ENCODE measurements around the gene RUNX2.

The RUNX2 gene

DNA sequence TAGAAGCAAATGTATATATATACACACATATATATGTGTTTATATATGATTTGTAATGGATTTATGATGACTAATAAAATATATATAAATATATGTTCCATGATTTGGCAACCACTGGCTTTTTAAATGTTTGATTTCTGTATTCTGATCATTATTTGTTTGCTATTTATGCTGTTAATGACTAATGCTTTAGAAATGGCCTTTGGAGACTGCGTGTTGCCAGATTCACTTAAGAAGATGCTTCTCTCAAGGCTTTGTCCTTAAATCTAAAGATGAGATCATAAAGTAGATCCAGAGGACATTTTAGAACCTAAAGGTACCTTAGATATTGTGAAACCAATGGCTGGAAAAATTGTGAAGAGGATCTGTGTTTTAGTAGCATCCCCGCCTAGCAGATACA is 165.6 kb downstream of the RUNX2 start:
- TF ChIP-seq, protein P1, sequence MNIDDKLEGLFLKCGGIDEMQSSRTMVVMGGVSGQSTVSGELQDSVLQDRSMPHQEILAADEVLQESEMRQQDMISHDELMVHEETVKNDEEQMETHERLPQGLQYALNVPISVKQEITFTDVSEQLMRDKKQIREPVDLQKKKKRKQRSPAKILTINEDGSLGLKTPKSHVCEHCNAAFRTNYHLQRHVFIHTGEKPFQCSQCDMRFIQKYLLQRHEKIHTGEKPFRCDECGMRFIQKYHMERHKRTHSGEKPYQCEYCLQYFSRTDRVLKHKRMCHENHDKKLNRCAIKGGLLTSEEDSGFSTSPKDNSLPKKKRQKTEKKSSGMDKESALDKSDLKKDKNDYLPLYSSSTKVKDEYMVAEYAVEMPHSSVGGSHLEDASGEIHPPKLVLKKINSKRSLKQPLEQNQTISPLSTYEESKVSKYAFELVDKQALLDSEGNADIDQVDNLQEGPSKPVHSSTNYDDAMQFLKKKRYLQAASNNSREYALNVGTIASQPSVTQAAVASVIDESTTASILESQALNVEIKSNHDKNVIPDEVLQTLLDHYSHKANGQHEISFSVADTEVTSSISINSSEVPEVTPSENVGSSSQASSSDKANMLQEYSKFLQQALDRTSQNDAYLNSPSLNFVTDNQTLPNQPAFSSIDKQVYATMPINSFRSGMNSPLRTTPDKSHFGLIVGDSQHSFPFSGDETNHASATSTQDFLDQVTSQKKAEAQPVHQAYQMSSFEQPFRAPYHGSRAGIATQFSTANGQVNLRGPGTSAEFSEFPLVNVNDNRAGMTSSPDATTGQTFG (tag by site-specific recombination; IDR thresholded peaks at IDR 0.05; ENCODE audit: borderline replicate concordance), result no peak
- TF ChIP-seq ZIC2 (tag by site-specific recombination; IDR thresholded peaks at IDR 0.05), result no peak
- no peak for TF ChIP-seq PRDM1 (tag by site-specific recombination; IDR thresholded peaks at IDR 0.05)
- TF ChIP-seq, protein P2, sequence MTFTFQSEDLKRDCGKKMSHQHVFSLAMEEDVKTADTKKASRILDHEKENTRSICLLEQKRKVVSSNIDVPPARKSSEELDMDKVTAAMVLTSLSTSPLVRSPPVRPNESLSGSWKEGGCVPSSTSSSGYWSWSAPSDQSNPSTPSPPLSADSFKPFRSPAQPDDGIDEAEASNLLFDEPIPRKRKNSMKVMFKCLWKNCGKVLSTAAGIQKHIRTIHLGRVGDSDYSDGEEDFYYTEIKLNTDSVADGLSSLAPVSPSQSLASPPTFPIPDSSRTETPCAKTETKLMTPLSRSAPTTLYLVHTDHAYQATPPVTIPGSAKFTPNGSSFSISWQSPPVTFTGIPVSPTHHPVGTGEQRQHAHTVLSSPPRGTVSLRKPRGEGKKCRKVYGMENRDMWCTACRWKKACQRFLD (tag by site-specific recombination; IDR thresholded peaks at IDR 0.05), result no peak
- no peak for TF ChIP-seq ZBTB8A (tag by site-specific recombination; IDR thresholded peaks at IDR 0.05)
- TF ChIP-seq, protein P3, sequence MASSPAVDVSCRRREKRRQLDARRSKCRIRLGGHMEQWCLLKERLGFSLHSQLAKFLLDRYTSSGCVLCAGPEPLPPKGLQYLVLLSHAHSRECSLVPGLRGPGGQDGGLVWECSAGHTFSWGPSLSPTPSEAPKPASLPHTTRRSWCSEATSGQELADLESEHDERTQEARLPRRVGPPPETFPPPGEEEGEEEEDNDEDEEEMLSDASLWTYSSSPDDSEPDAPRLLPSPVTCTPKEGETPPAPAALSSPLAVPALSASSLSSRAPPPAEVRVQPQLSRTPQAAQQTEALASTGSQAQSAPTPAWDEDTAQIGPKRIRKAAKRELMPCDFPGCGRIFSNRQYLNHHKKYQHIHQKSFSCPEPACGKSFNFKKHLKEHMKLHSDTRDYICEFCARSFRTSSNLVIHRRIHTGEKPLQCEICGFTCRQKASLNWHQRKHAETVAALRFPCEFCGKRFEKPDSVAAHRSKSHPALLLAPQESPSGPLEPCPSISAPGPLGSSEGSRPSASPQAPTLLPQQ (tag by site-specific recombination; IDR thresholded peaks at IDR 0.05), result no peak
- TF ChIP-seq ZNF239 (tag by site-specific recombination; IDR thresholded peaks at IDR 0.05), result no peak
- TF ChIP-seq ZNF585B (tag by site-specific recombination; IDR thresholded peaks at IDR 0.05), result no peak
- Histone ChIP-seq H3K4me1 (ENCODE audit: control insufficient read depth, insufficient read depth, low read length) (0 out of 2 replicates have a peak, but pooled peaks cover 3% of the 10 kb centered on the region), H3K4me3 (ENCODE audit: low read depth, low read length) (no peak overlapping the region), H3K27ac (ENCODE audit: extremely low read depth, low read depth, low read length) (no peak overlapping the region), H3K9me3 (ENCODE audit: control insufficient read depth, insufficient read depth, low read depth, low read length) (no peaks in the 10 kb centered on the region), H3K36me3 (ENCODE audit: control insufficient read depth in 2 of 2, insufficient read depth in 1 of 2, low read length in 2 of 2) (no peaks in the 10 kb centered on the region)
- ChIA-PET POLR2A (no interaction called here), CTCF (interaction anchor here (0.9 kb wide), 1 partner anchor 11 kb away, joined by 4 read pairs; no protein-coding TSS in a partner anchor)

DNA sequence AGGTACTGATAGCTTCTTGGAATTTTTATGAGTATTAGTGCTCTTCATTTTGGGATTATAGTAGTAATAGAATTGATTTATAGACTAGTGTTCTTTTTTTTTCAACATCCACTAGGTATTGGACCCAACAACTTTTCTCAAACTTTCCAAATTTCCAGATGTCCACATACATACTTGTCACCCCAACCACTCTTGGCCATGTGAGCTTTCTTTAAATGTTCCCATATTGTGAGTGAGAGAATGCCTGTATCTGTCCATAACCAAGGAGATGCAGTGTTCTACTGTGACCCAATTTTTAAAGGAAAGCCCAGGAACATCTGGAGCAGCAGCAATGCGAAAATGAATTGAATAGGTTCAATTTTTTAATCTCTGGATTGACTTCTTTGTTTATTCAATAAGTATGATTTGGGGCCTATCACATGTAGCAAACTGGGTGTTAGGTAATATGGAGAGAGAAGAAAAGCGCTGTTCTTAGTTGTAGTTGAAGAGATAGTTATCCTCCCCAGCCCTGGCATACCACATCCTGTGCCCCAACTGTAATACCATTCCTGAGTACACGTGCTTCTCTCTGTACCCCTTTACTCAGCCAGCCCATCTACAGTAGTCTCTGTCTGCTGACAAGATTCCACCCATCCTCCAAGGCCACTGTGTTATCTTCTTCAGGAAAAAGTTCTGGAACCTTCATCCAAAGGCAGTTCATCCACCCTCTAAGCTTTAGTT is 166.4 kb downstream of the RUNX2 start:
- Histone ChIP-seq H3K36me3 (ENCODE audit: control insufficient read depth in 2 of 2, insufficient read depth in 1 of 2, low read length in 2 of 2) (no peaks in the 10 kb centered on the region), H3K4me3 (ENCODE audit: low read depth, low read length) (no peak overlapping the region), H3K9me3 (ENCODE audit: control insufficient read depth, insufficient read depth, low read depth, low read length) (no peaks in the 10 kb centered on the region), H3K4me1 (ENCODE audit: control insufficient read depth, insufficient read depth, low read length) (0 out of 2 replicates have a peak, but pooled peaks cover 3% of the 10 kb centered on the region), H3K27ac (ENCODE audit: extremely low read depth, low read depth, low read length) (no peak overlapping the region)
- CTCF ChIA-PET, result interaction anchor here (0.9 to 1.4 kb wide), 2 partner anchors 12 to 219 kb away, joined by 4 read pairs; no protein-coding TSS in a partner anchor
- POLR2A ChIA-PET, result no interaction called here
- TF ChIP-seq, protein P4, sequence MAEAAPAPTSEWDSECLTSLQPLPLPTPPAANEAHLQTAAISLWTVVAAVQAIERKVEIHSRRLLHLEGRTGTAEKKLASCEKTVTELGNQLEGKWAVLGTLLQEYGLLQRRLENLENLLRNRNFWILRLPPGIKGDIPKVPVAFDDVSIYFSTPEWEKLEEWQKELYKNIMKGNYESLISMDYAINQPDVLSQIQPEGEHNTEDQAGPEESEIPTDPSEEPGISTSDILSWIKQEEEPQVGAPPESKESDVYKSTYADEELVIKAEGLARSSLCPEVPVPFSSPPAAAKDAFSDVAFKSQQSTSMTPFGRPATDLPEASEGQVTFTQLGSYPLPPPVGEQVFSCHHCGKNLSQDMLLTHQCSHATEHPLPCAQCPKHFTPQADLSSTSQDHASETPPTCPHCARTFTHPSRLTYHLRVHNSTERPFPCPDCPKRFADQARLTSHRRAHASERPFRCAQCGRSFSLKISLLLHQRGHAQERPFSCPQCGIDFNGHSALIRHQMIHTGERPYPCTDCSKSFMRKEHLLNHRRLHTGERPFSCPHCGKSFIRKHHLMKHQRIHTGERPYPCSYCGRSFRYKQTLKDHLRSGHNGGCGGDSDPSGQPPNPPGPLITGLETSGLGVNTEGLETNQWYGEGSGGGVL (tag by site-specific recombination; IDR thresholded peaks at IDR 0.05), result no peak
- TF ChIP-seq ZNF214 (tag by site-specific recombination; IDR thresholded peaks at IDR 0.05; ENCODE audit: borderline replicate concordance), result no peak
- TF ChIP-seq KLF1 (tag by site-specific recombination; IDR thresholded peaks at IDR 0.05), result no peak
- no peak for TF ChIP-seq ZNF600 (tag by site-specific recombination; IDR thresholded peaks at IDR 0.05)
- TF ChIP-seq, protein P5, sequence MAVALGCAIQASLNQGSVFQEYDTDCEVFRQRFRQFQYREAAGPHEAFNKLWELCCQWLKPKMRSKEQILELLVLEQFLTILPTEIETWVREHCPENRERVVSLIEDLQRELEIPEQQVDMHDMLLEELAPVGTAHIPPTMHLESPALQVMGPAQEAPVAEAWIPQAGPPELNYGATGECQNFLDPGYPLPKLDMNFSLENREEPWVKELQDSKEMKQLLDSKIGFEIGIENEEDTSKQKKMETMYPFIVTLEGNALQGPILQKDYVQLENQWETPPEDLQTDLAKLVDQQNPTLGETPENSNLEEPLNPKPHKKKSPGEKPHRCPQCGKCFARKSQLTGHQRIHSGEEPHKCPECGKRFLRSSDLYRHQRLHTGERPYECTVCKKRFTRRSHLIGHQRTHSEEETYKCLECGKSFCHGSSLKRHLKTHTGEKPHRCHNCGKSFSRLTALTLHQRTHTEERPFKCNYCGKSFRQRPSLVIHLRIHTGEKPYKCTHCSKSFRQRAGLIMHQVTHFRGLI (tag by site-specific recombination; IDR thresholded peaks at IDR 0.05), result no peak
- TF ChIP-seq SCRT2 (tag by site-specific recombination; IDR thresholded peaks at IDR 0.05), result no peak
- TF ChIP-seq HOXC10 (CRISPR knock-in tag; IDR thresholded peaks at IDR 0.05), result no peak
- no peak for TF ChIP-seq ZEB2 (tag by site-specific recombination; IDR thresholded peaks at IDR 0.05)
- TF ChIP-seq, protein P6, sequence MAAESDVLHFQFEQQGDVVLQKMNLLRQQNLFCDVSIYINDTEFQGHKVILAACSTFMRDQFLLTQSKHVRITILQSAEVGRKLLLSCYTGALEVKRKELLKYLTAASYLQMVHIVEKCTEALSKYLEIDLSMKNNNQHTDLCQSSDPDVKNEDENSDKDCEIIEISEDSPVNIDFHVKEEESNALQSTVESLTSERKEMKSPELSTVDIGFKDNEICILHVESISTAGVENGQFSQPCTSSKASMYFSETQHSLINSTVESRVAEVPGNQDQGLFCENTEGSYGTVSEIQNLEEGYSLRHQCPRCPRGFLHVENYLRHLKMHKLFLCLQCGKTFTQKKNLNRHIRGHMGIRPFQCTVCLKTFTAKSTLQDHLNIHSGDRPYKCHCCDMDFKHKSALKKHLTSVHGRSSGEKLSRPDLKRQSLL (tag by site-specific recombination; IDR thresholded peaks at IDR 0.05), result no peak
- TF ChIP-seq, protein P7, sequence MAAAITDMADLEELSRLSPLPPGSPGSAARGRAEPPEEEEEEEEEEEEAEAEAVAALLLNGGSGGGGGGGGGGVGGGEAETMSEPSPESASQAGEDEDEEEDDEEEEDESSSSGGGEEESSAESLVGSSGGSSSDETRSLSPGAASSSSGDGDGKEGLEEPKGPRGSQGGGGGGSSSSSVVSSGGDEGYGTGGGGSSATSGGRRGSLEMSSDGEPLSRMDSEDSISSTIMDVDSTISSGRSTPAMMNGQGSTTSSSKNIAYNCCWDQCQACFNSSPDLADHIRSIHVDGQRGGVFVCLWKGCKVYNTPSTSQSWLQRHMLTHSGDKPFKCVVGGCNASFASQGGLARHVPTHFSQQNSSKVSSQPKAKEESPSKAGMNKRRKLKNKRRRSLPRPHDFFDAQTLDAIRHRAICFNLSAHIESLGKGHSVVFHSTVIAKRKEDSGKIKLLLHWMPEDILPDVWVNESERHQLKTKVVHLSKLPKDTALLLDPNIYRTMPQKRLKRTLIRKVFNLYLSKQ (tag by site-specific recombination; IDR thresholded peaks at IDR 0.05; ENCODE audit: borderline replicate concordance), result no peak
- TF ChIP-seq, protein P8, sequence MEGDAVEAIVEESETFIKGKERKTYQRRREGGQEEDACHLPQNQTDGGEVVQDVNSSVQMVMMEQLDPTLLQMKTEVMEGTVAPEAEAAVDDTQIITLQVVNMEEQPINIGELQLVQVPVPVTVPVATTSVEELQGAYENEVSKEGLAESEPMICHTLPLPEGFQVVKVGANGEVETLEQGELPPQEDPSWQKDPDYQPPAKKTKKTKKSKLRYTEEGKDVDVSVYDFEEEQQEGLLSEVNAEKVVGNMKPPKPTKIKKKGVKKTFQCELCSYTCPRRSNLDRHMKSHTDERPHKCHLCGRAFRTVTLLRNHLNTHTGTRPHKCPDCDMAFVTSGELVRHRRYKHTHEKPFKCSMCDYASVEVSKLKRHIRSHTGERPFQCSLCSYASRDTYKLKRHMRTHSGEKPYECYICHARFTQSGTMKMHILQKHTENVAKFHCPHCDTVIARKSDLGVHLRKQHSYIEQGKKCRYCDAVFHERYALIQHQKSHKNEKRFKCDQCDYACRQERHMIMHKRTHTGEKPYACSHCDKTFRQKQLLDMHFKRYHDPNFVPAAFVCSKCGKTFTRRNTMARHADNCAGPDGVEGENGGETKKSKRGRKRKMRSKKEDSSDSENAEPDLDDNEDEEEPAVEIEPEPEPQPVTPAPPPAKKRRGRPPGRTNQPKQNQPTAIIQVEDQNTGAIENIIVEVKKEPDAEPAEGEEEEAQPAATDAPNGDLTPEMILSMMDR (tag by site-specific recombination; IDR thresholded peaks at IDR 0.05), result no peak
